Thymus (tissue), 14 donors: ENCODE data around the gene FABP1. TPM values are rescaled to one million over a fixed set of nuclear protein-coding genes. Genes with fewer than 3 reads are reported as not detected.

Experiments
- DNase-seq, 9 donors: peaks; one replicate each; pipeline ENCODE4 v3.0.0-alpha.2; 2013; ENCODE audit warnings: low spot score in 9 of 9, low read depth in 6 of 9, missing footprints in 1 of 9
- H3K27ac ChIP-seq, 2 donors: one replicate each; pipeline ENCODE4 v1.5.1; 2013; ENCODE audit warnings: control low read depth in 1 of 2, low read depth in 1 of 2, low read length in 1 of 2, mild to moderate bottlenecking in 1 of 2, moderate library complexity in 1 of 2
- H3K27me3 ChIP-seq, 2 donors: one replicate each; pipeline ENCODE4 v1.5.1; 2013; ENCODE audit warnings: low read length in 1 of 2; ENCODE audit not compliant: control insufficient read depth in 2 of 2, insufficient read depth in 1 of 2
- H3K36me3 ChIP-seq, 2 donors: one replicate each; pipeline ENCODE4 v1.5.1; 2013; ENCODE audit warnings: low read length in 1 of 2, mild to moderate bottlenecking in 1 of 2, moderate library complexity in 1 of 2; ENCODE audit not compliant: control insufficient read depth in 2 of 2, insufficient read depth in 2 of 2
- H3K4me1 ChIP-seq, 2 donors: one replicate each; pipeline ENCODE4 v1.5.1; 2013; ENCODE audit warnings: low read length in 2 of 2; ENCODE audit not compliant: control insufficient read depth in 2 of 2, insufficient read depth in 2 of 2
- H3K4me3 ChIP-seq, 2 donors: one replicate each; pipeline ENCODE4 v1.5.1; 2013; ENCODE audit warnings: low read length in 2 of 2, control low read depth in 1 of 2, mild to moderate bottlenecking in 1 of 2
- H3K9me3 ChIP-seq, 2 donors: one replicate each; pipeline ENCODE4 v1.5.1; 2013; ENCODE audit warnings: low read length in 1 of 2, mild to moderate bottlenecking in 1 of 2; ENCODE audit not compliant: control insufficient read depth in 2 of 2, insufficient read depth in 1 of 2
- WGBS: extraction: QIAGEN DNeasy Blood & Tissue Kit; methylation state at CpG from one replicate; pipeline ENCODE4 v1.1.7; 2013; 5-methylcytosine and 5-hydroxymethylcytosine counted together
- long read RNA-seq, 10 donors: transcript quantifications; one replicate each; lab custom pipeline, GENCODE V29; 2026
- polyA plus RNA-seq: library from polyadenylated mRNA; stranded (reverse); fragments of 200-250 nt; gene quantifications from one replicate; pipeline ENCODE4 v1.2.3, GENCODE V29; 2013
- total RNA-seq: library from RNA; stranded (reverse); fragments of 120-200 nt; gene quantifications from one replicate; pipeline ENCODE4 v1.2.4, GENCODE V29; 2013
- donor health status: healthy.

The FABP1 gene
- total RNA-seq, result 0.24 TPM
- 1.4 TPM for polyA plus RNA-seq
- long read RNA-seq, donor 1, result 0 reads
- long read RNA-seq, donor 2, transcript FABP1-201 (4 exons, 555 nt), result major isoform, 47 of 47 reads
- long read RNA-seq, donor 2, partial matches to known transcripts, result 0 of 47 reads
- long read RNA-seq, donor 2, other reads (novel, unspliced or antisense), result 0 of 47 reads
- long read RNA-seq, donor 3, partial matches to known transcripts, result 0 of 2 reads
- long read RNA-seq, donor 3, other reads (novel, unspliced or antisense), result 0 of 2 reads
- long read RNA-seq, donor 4, transcript FABP1-201 (4 exons, 555 nt), result major isoform, 7 of 8 reads
- long read RNA-seq, donor 4, partial matches to known transcripts, result 0 of 8 reads
- long read RNA-seq, donor 4, other reads (novel, unspliced or antisense), result 0 of 8 reads
- long read RNA-seq, donor 5, transcript FABP1-201 (4 exons, 555 nt), result major isoform, 12 of 12 reads
- long read RNA-seq, donor 5, partial matches to known transcripts, result 0 of 12 reads
- long read RNA-seq, donor 5, other reads (novel, unspliced or antisense), result 0 of 12 reads
- long read RNA-seq, donor 6, result 0 reads
- long read RNA-seq, donor 7, result 0 reads
- long read RNA-seq, donor 8, result 0 reads
- long read RNA-seq, donor 9, partial matches to known transcripts, result 0 of 4 reads
- long read RNA-seq, donor 9, other reads (novel, unspliced or antisense), result 0 of 4 reads
- long read RNA-seq, donor 10, result 0 reads

- DNase-seq, result no peak
- no peak within 1 kb of the TSS for H3K27ac ChIP-seq
- WGBS, result 91% methylated on average over 12 of the region's 12 CpGs
- H3K36me3 ChIP-seq, result no peaks in the 10 kb centered on the region
- H3K4me3 ChIP-seq, result no peak within 1 kb of the TSS
- H3K9me3 ChIP-seq, result no peaks in the 10 kb centered on the region
- H3K4me1 ChIP-seq, result no peaks in the 10 kb centered on the region
- H3K27me3 ChIP-seq, result peaks cover 0 to 2% of the 10 kb centered on the region in 2 donors
These were observed at the start of gene FABP1 for GRCh38 chr2:88127888-88128653. Gene FABP1, minus strand, starts transcription at chr2:88128062. Its CDS starts 45 bp downstream, at chr2:88128017.

- no peak overlapping the region for H3K27ac ChIP-seq
- no peaks in the 10 kb centered on the region for H3K36me3 ChIP-seq
- no peak for DNase-seq
- H3K9me3 ChIP-seq, result no peaks in the 10 kb centered on the region
- no peak overlapping the region for H3K4me3 ChIP-seq
- H3K27me3 ChIP-seq, result peaks cover 0 to 19% of the 10 kb centered on the region in 2 donors
- 88% methylated on average over 3 of the region's 3 CpGs for WGBS
- no peaks in the 10 kb centered on the region for H3K4me1 ChIP-seq
These were observed 49.7 kb upstream of the FABP1 start for GRCh38 chr2:88177556-88177955.

- no peak overlapping the region for H3K27ac ChIP-seq
- DNase-seq, result no peak
- 78% methylated on average over 3 of the region's 3 CpGs for WGBS
- no peaks in the 10 kb centered on the region for H3K36me3 ChIP-seq
- H3K4me3 ChIP-seq, result no peak overlapping the region
- no peaks in the 10 kb centered on the region for H3K4me1 ChIP-seq
- H3K9me3 ChIP-seq, result no peaks in the 10 kb centered on the region
- H3K27me3 ChIP-seq, result peaks cover 3 to 29% of the 10 kb centered on the region in 2 donors
These were observed 48.6 kb upstream of the FABP1 start for GRCh38 chr2:88176352-88176984.

- DNase-seq, result no peak
- 95% methylated on average over 6 of the region's 6 CpGs for WGBS
- Histone ChIP-seq H3K4me1 (no peaks in the 10 kb centered on the region), H3K9me3 (peaks cover 2 to 5% of the 10 kb centered on the region in 2 donors), H3K27ac (no peak overlapping the region), H3K36me3 (no peaks in the 10 kb centered on the region), H3K4me3 (no peak overlapping the region), H3K27me3 (peaks cover 5 to 48% of the 10 kb centered on the region in 2 donors)
These were observed 45.0 kb upstream of the FABP1 start for GRCh38 chr2:88172882-88173281.

- no peaks in the 10 kb centered on the region for H3K36me3 ChIP-seq
- no peak for DNase-seq
- H3K27ac ChIP-seq, result no peak overlapping the region
- H3K27me3 ChIP-seq, result peaks cover 5 to 48% of the 10 kb centered on the region in 2 donors
- no peak overlapping the region for H3K4me3 ChIP-seq
- H3K4me1 ChIP-seq, result no peaks in the 10 kb centered on the region
- peaks cover 2 to 5% of the 10 kb centered on the region in 2 donors for H3K9me3 ChIP-seq
- WGBS, result 98% methylated on average over 1 of the region's 1 CpG
These were observed 44.1 kb upstream of the FABP1 start for GRCh38 chr2:88171966-88172365.

GRCh38 chr2:88170472-88170892 lies 42.6 kb upstream of the FABP1 start:
- Histone ChIP-seq H3K36me3 (no peaks in the 10 kb centered on the region), H3K4me1 (no peaks in the 10 kb centered on the region), H3K4me3 (peak overlapping the region; percentile 16 to 38), H3K27ac (no peak overlapping the region), H3K27me3 (peaks cover 5 to 48% of the 10 kb centered on the region in 2 donors), H3K9me3 (peaks cover 2 to 5% of the 10 kb centered on the region in 2 donors)
- no peak for DNase-seq
- WGBS, result 11% methylated on average over 37 of the region's 37 CpGs

- no peaks in the 10 kb centered on the region for H3K4me1 ChIP-seq
- 95% methylated on average over 7 of the region's 7 CpGs for WGBS
- no peak overlapping the region for H3K27ac ChIP-seq
- H3K27me3 ChIP-seq, result peaks cover 5 to 48% of the 10 kb centered on the region in 2 donors
- H3K9me3 ChIP-seq, result peaks cover 2 to 5% of the 10 kb centered on the region in 2 donors
- no peak overlapping the region for H3K4me3 ChIP-seq
- H3K36me3 ChIP-seq, result no peaks in the 10 kb centered on the region
- no peak for DNase-seq
These were observed 40.5 kb upstream of the FABP1 start for GRCh38 chr2:88168386-88168785.

- no peak overlapping the region for H3K4me3 ChIP-seq
- DNase-seq, result no peak
- peaks cover 5 to 42% of the 10 kb centered on the region in 2 donors for H3K27me3 ChIP-seq
- 96% methylated on average over 2 of the region's 2 CpGs for whole genome bisulfite sequencing
- H3K36me3 ChIP-seq, result no peaks in the 10 kb centered on the region
- H3K27ac ChIP-seq, result no peak overlapping the region
- peaks cover 2 to 5% of the 10 kb centered on the region in 2 donors for H3K9me3 ChIP-seq
- H3K4me1 ChIP-seq, result no peaks in the 10 kb centered on the region
These were observed 39.9 kb upstream of the FABP1 start for GRCh38 chr2:88167740-88168139.
